Brain pericyte (primary cell): ENCODE results near the gene SETD3.
"Not testable (repeated sequence)": the region's sequence is repeated elsewhere in the genome, so short reads cannot be mapped to it uniquely, and the experiment has no call there.

Source experiments
- DNase-seq: peaks from one replicate; pipeline ENCODE4 v3.0.0-alpha.2; 2012; ENCODE audit warnings: low read depth, low spot score

Gene SETD3

DNA sequence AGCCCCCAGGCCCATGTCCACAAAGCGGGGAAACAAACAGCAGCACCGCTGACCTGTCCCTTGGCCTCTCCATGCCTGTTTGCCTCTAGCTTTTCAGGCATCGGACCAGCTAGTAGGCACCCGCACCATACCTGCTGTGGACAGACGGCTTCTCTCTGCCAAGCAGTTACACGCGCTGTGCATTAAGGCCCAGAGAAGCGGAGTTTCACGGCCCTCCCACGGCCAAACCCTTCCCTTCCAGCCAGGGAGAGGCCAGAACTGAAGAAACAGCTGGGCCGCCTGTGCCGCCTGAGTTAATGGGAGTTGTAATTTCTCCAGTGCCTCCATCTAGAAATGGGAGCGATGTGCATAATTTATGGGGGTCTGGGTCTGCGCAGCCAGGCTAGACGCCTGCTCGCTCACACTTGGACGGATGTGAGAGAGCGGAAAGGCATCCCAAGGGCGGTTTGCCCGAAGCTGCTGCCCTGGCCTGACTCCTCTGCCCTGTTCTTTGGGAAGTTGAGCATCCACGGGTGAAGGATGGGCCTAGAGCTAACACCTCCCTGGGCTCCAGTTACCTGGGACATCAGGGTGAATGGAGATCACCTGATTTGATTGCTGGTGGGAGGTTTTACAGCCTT is 119.0 kb downstream of the SETD3 start:
- no peak for DNase-seq

GRCh38 chr14:99360774-99361595 is 119.7 kb downstream of the SETD3 start:
- DNase-seq: no peak

DNA sequence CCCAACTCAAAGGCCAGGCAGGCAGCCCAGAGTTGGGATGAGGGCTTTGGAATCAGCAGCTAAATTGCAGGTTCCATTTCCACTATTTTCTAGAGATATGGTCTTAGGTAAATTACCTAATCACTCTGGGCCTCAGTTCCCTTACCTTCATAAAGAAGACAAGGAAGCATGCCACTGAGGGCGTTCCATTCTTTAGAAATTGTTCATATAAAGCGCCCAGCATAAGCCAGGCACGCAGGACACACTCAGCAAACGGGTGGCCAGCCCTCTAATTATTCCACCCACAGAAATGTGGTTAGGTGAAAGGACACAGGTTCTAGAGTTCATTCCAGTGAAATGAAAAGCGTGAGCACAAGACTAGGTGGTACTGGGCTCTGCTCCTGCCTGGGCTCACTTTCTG is 120.8 kb downstream of the SETD3 start:
- no peak for DNase-seq

DNA sequence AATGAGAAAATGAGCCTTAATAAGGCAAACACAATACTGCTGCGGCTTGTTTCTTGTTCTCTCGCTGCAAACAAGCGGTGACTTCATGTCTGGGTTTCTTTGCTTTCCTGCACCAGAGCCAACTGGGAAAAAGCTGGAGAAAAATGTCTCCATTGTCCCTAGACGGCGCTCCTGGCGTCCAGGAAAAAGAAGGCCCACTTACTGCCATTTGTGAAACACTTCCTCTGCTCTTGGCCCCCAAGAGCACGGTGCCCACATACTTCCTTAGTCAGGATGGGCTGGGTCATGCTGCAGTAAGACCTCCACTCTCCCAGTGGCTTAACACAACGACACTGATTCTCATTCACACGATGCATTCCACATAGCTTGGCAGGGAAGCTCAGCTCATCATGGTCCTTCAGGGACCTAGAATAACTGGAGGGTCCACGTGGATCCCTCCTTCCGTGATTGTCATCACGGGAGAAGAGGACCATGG is 122.7 kb downstream of the SETD3 start:
- DNase-seq: no peak

DNA sequence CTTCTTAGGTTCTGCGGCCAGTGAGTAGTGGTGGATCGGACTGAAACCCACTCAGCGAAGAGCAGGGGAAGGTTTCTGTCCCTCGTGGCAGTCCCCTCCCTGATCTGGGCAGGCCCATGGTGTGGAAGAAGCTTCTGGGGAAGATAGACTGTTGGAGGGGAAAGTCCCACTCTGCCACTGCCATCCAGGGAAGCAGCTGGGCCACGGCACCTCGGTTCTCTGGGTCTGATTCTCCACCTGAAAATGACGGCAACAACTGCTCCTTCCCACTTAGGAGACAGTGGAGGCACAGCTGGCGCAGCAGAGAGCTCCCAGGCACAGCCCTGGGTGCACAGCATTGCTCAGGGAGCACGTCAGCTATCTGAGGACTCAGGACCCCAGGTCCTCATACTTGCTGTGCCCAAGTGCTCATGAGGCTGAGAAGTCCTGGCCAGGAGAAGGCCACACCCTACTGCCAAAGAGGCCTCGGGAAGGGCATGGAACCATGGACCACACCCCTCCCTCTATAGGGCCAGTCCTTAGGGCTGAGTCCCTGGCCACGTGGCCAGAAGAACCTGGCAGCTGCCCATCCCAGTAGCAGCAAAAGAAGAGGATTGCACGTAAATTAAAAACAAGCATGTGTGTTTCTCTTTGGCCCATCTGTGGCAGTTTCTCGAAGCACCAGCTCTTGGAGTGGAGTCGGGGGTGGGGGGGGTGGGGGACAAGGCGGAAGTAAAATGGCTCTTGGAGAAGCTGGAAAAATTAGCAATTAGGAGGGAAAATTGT is 123.3 kb downstream of the SETD3 start:
- DNase-seq: no peak

DNA sequence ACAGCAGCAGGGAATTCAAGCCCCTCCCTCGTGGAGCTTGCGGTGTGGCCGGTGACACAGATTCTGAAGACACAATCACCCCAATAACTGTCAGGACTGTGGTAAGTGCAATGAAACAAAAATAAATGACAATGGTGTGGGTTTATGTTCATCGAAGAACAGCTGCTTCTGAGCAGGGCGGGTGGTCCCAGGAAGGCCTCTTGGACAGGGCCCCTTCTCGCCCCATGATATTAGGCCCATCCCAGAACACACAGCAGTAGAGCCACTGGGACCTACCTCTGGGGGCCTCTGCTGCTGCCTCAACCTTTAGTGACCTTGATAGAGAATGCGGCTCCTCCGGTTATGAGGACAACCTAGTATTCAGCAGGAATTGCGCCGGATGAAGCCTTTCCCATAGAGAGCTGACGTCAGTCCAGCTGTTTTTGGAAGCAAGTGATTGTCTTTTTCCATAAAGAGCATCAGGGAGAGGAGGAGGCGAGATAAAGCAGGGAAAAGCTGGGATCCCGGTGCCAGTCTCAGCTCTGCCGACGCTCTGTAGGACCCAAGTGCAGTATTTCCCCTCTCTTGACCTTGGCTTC is 124.5 kb downstream of the SETD3 start:
- no peak for DNase-seq

DNA sequence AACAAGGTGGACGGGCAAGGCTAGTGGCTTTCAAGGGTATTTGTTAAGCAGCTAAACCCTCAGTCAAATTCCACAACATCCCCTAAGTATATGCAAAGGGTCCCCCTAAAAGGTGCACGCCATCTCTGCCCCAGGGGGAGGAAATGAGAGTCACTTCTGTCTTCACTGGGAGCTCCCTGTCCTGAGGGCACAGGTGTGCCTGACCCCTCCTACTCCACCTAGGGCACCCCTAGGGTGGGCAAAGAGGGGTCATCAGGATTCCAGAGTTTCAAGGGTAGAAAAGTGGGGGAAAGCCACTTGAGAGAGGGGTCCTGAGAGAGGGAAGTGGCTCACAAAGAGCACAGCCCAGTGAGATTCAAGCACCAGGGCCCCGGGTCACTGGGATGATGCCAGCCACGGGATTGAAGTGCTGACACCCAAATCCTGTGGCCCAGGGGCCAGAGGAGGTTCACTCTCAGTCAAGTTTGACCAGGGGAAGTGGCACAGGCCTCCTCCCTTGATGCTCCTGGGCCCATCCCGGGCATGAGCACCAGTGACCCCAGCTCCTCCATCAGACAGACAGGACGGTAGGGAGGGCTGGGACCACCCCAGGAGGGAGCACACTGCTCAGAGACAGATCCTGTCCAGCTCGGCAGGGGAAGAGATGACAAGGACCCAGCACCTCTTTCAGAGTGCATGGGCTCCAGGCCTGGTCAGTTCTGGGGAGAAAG is 126.3 kb downstream of the SETD3 start:
- no peak for DNase-seq

DNA sequence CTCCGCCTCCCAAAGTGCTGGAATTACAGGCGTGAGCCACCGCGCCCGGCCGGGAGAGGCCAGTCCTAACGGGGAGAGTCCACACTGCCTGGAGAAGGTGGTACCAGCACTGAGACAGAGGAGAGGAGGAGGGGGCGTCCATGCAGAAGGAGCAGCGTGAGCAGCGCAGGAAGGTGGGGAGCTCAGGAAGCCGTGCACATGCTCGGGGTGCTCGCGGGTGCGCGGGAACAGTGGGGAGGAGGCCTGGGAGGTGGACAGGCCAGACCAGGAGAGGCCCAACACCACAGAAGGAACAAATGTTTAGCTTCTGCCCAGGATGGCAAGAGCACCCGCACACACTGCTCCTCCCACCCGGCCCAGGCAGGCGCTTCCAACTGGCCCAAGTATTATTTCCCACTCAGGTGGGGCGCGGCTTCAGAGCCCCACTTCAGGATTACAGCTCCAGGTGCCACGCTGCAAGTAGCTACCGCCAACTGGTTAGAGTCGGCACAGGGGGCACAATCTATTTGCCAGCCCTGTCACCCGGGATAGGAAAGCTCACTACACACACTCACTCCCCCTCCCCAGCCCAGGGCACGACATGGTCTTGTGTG is 127.9 kb downstream of the SETD3 start:
- DNase-seq: no peak

DNA sequence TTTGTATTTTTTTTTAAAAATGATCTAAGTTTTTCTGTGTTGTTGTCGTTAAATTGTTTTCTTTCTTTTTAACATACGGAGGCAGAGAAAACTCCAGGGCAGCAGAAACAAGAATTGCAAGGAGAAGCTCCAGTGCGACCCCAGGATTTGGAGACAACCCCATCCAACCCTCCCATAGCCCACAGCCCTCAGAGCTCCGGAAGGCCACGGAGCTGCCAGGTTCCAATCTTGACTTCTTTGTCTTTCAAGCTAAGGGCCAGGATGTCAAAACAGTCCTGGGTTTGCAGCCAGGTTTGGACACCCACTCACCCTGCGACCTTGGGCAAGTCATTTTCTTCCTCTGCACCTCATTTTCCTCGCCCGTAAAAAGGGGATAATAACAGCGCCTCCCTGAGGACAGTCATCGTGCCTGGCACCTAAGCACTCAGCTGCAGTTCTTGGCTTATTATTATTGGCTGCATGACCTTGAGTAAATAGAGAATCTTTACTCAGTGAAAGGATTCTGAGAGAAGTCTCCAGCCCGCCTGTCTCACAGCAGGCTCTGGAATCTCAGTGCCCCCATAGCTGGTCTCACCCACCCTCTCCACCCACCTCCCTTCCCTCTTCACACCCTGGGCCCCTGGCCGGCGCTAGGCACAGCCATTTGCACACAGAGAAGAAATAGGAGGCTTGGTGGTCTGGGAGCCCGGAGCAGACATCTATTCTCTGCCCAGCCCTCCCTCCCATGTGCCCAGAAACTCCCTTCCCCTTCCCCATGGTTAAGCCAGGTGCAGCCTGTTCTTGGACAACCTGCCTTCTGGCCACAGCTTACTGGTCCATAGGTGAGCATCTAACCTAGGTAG is 129.3 kb downstream of the SETD3 start:
- no peak for DNase-seq

DNA sequence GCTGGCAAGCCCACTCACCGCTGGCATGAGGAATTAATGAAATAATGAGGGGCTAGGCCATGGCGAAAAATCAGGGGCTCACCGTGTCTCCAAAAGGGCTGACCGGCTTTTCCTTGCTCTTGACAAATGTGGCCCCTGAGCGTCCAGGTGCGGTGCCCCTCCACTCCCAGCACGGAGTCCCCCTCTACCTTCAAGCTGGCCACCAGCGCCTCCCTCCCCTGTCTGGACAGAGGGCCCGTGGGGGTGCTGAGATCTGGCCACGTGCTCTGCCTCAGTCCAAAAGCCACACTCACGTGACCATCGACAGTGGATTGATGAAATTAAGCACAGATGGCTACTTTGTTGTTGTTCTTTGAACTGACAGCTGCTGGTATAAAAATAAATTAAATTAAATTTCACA is 129.9 kb downstream of the SETD3 start:
- DNase-seq: no peak

- no peak for DNase-seq
Observed at GRCh38 chr14:99349721-99350495, 130.8 kb downstream of the SETD3 start.

DNA sequence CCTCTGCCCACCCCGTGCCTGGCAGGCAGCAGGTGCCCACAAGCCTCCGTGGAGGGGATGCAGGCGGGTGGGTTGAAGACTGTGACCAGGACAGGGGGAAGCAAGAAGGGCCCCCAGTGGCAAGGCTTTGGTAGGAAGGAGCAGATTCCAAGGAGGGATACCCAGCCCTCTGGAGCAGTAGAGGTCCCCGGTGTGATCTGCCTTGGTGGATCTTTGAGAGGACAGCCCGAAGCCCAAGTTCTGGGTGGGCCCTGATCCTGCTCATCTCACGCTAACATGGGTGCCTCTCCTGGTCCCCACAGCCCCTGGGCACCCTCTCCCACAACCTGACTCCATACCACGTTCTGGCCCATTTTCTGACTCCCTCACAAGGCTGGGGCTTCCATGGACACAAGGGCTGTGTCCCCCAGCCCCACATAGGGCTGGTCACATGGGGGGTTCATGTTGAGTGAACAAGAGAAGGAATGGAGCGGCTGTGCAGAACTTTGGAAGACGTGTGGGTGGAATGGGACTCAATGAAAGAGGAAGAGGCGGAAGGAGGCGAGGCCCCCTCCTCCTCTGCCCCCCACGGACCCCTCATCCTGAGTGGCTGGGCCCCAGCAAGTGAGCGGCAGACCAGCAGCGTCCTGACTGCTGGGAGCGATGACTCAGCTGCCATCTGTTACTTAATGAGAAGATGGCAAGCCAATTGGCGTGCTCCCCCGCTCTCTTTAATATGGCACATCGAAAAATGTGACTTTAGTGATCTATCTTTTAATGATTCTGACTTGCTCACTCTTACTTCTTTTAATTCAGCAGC is 131.6 kb downstream of the SETD3 start:
- no peak for DNase-seq

DNA sequence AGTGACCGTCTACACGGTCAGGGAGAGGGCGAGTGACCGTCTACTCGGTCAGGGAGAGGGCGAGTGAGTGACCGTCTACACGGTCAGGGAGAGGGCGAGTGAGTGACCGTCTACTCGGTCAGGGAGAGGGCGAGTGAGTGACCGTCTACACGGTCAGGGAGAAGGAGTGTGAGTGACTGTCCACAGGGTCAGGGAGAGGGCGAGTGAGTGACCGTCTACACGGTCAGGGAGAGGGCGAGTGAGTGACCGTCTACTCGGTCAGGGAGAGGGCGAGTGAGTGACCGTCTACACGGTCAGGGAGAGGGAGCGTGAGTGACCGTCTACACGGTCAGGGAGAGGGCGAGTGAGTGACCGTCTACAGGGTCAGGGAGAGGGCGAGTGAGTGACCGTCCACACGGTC is 132.4 kb downstream of the SETD3 start:
- not testable (repeated sequence) for DNase-seq
